Parathyroid adenoma (tissue), 2 donors: Measurements from ENCODE around the gene CCDC192.

Experiments used
- H2AFZ ChIP-seq: fragments of 300-600 bp; sonication (generic); one replicate; pipeline ENCODE4 v1.7.0; 2017; ENCODE audit warnings: antibody characterized with exemption, mild to moderate bottlenecking
- H3K27ac ChIP-seq: fragments of 300-600 bp; sonication (generic); one replicate; pipeline ENCODE4 v1.7.0; 2017
- H3K27me3 ChIP-seq: fragments of 300-600 bp; sonication (generic); one replicate; pipeline ENCODE4 v1.7.0; 2017; ENCODE audit warnings: low read length; ENCODE audit not compliant: control insufficient read depth, insufficient read depth
- H3K36me3 ChIP-seq: fragments of 300-600 bp; sonication (generic); one replicate; pipeline ENCODE4 v1.7.0; 2017; ENCODE audit warnings: low read length; ENCODE audit not compliant: control insufficient read depth, insufficient read depth
- H3K4me1 ChIP-seq: fragments of 300-600 bp; sonication (generic); one replicate; pipeline ENCODE4 v1.7.0; 2017; ENCODE audit warnings: control low read depth
- H3K4me2 ChIP-seq: fragments of 300-600 bp; sonication (generic); one replicate; pipeline ENCODE4 v1.7.0; 2017; ENCODE audit warnings: low read length
- H3K4me3 ChIP-seq: fragments of 300-600 bp; sonication (generic); one replicate; pipeline ENCODE4 v1.7.0; 2017; ENCODE audit warnings: low read depth, low read length
- H3K79me2 ChIP-seq: fragments of 300-600 bp; sonication (generic); one replicate; pipeline ENCODE4 v1.7.0; 2017; ENCODE audit warnings: control low read depth
- H3K9ac ChIP-seq: fragments of 300-600 bp; sonication (generic); one replicate; pipeline ENCODE4 v1.7.0; 2017; ENCODE audit warnings: mild to moderate bottlenecking
- H3K9me3 ChIP-seq: fragments of 300-600 bp; sonication (generic); one replicate; pipeline ENCODE4 v1.7.0; 2017; ENCODE audit warnings: low read length; ENCODE audit not compliant: control insufficient read depth
- TF ChIP-seq, protein P1 (sequence below): fragments of 300-600 bp; sonication (generic); IDR thresholded peaks from one replicate; pipeline ENCODE4 v1.7.0; 2017; ENCODE audit warnings: antibody characterized with exemption, mild to moderate bottlenecking
- donor health status: primary hyperparathyroidism.

Gene CCDC192

DNA sequence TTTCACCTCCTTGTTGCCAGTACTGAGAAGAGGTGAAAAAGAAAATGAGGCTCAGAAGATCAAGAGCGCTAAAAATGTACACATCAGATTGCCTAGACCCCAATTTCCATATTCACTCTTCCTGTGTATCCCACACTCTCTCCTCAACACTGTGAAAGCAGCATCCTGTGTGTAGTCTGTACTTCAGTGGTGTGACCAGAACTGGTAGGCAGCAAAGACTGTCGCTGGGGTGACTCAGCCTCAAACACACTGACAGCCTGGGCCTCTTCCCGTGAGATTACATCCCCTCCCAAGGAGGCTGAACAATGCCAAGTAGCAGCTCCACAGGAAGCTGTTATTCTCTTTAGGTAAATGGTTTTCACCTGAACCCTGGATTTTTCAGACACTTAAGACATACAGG is 135.5 kb downstream of the CCDC192 start:
- no peaks in the 10 kb centered on the region for H3K4me1 ChIP-seq
- no peak overlapping the region for H3K27ac ChIP-seq
- H3K4me3 ChIP-seq = no peak overlapping the region
- H2AFZ ChIP-seq = no peak overlapping the region
- TF ChIP-seq, protein P1, sequence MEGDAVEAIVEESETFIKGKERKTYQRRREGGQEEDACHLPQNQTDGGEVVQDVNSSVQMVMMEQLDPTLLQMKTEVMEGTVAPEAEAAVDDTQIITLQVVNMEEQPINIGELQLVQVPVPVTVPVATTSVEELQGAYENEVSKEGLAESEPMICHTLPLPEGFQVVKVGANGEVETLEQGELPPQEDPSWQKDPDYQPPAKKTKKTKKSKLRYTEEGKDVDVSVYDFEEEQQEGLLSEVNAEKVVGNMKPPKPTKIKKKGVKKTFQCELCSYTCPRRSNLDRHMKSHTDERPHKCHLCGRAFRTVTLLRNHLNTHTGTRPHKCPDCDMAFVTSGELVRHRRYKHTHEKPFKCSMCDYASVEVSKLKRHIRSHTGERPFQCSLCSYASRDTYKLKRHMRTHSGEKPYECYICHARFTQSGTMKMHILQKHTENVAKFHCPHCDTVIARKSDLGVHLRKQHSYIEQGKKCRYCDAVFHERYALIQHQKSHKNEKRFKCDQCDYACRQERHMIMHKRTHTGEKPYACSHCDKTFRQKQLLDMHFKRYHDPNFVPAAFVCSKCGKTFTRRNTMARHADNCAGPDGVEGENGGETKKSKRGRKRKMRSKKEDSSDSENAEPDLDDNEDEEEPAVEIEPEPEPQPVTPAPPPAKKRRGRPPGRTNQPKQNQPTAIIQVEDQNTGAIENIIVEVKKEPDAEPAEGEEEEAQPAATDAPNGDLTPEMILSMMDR = no peak
- H3K9me3 ChIP-seq = no peaks in the 10 kb centered on the region
- no peaks in the 10 kb centered on the region for H3K79me2 ChIP-seq
- H3K4me2 ChIP-seq = no peak overlapping the region
- no peaks in the 10 kb centered on the region for H3K36me3 ChIP-seq
- no peaks in the 10 kb centered on the region for H3K27me3 ChIP-seq
- H3K9ac ChIP-seq = no peak overlapping the region

DNA sequence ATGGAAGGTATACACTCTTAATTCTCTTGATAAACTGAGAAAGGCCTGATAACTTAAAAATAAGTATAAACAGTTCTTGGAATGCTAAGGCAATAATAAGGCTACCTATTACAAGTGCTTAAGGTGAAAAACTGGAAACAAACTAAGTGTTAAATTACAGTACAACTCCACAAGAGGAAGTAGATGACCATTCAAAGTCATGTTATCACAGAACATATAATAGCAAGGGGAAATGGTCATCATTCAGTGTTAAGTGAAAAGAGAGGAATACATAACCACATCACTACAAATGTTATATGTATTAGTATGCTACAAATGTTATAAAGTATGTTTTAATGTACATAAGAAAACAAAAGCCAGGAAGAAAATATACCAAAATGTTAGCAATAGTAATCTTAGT is 135.9 kb downstream of the CCDC192 start:
- Histone ChIP-seq H3K4me1 (no peaks in the 10 kb centered on the region), H3K9me3 (no peaks in the 10 kb centered on the region), H2AFZ (no peak overlapping the region), H3K36me3 (no peaks in the 10 kb centered on the region), H3K27me3 (no peaks in the 10 kb centered on the region), H3K79me2 (no peaks in the 10 kb centered on the region), H3K4me2 (no peak overlapping the region), H3K4me3 (no peak overlapping the region), H3K27ac (no peak overlapping the region), H3K9ac (no peak overlapping the region)
- TF ChIP-seq, protein P1 = no peak

DNA sequence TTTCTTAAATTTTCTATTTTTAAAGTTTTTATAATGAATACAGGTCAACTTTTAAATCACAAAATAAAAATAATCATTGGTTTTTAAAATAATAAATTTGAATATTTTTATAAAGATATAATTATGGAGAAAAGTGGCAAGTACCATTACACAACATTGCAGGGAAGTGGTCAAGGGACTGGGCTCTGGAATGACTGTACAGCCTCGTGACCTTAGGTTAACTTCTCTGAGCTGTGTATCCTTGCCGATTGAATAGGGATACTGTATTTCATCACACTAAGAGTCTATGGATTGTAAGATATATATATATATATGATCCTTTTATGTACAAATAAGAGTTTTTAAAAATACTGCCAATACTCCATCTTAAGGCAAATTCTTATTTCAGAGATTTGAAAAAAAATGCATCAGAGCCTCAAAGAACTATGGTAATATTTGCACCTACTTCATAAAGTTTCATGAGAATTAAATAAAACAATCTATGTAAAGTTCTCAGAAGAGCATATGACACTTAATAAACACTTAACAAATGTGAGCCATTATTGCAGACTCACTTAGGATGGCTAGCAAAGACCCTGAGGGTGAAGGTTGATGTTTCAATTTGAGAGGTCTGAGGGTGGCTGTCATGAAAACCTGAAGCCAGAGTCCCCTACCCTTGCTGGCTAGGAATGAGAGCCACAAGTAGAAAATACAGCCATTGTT is 136.5 kb downstream of the CCDC192 start:
- TF ChIP-seq, protein P1 = no peak
- Histone ChIP-seq H3K36me3 (no peaks in the 10 kb centered on the region), H3K4me2 (no peak overlapping the region), H2AFZ (no peak overlapping the region), H3K79me2 (no peaks in the 10 kb centered on the region), H3K27ac (no peak overlapping the region), H3K4me3 (no peak overlapping the region), H3K4me1 (no peaks in the 10 kb centered on the region), H3K9me3 (no peaks in the 10 kb centered on the region), H3K27me3 (no peaks in the 10 kb centered on the region), H3K9ac (no peak overlapping the region)

DNA sequence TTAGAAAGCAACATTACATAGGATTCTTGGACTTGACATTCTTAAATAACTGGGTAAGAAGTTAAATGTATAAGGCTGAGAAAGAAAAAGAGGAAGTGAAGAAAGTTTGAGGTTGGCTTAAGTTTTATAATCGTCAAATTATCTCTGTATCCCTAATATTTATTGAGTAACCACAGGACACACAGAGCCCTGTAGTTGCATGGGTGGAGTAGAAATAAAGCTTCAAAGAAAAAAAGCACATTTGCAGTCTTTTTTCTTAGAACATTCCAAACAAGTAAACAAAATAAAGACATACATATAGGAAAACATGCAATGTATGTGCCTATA is 137.0 kb downstream of the CCDC192 start:
- Histone ChIP-seq H3K9ac (no peak overlapping the region), H3K4me1 (no peaks in the 10 kb centered on the region), H3K36me3 (no peaks in the 10 kb centered on the region), H3K4me3 (no peak overlapping the region), H3K27me3 (no peaks in the 10 kb centered on the region), H3K9me3 (no peaks in the 10 kb centered on the region), H3K27ac (no peak overlapping the region), H3K79me2 (no peaks in the 10 kb centered on the region), H2AFZ (no peak overlapping the region), H3K4me2 (no peak overlapping the region)
- TF ChIP-seq, protein P1 = no peak

DNA sequence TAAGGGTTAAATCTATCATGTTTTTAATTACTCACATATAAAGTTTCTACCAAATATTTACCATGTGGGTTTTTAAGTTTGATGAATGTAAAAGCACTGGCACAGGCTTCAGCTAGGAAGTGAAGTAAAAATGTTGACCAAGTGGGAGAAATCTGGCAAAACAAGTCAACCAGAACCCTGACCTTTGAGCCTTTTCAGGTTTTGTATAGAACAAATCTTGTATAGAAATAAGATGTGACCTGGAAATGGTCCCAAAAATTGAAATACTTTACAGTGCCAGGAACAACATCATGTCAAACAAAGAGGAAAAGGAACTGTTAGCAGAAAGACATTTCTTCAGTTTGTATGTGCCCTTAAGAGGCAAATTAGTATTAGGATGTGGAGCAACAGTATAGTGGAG is 137.6 kb downstream of the CCDC192 start:
- H3K79me2 ChIP-seq = no peaks in the 10 kb centered on the region
- no peaks in the 10 kb centered on the region for H3K4me1 ChIP-seq
- H3K27me3 ChIP-seq = no peaks in the 10 kb centered on the region
- no peak overlapping the region for H3K4me2 ChIP-seq
- TF ChIP-seq, protein P1 = no peak
- no peak overlapping the region for H2AFZ ChIP-seq
- no peak overlapping the region for H3K4me3 ChIP-seq
- H3K9ac ChIP-seq = no peak overlapping the region
- H3K9me3 ChIP-seq = no peaks in the 10 kb centered on the region
- H3K27ac ChIP-seq = no peak overlapping the region
- H3K36me3 ChIP-seq = no peaks in the 10 kb centered on the region
